Spleen (tissue), 7 donors: ENCODE results near the gene RBM47.

ENCODE experiments used
- POLR2A ChIP-seq, 3 donors: fragments of 450-650 bp; IDR thresholded peaks; one replicate each; pipeline ENCODE4 v1.5.1; 2017; ENCODE audit warnings: antibody characterized with exemption in 3 of 3, mild to moderate bottlenecking in 1 of 3
- POLR2AphosphoS5 ChIP-seq, 3 donors: sonication (generic); formaldehyde crosslinking; IDR thresholded peaks; one replicate each; pipeline ENCODE4 v1.5.1; 2017; ENCODE audit warnings: antibody characterized with exemption in 3 of 3
- TF ChIP-seq, protein P1 (sequence below), 11 experiments: fragments of 200-600 bp in 7 of 11; fragments of 450-650 bp in 4 of 11; sonication (generic) in 4 of 11; IDR thresholded peaks in 8 of 11; conservative IDR thresholded peaks in 3 of 11; 1 replicate in 7 of 11; 2 replicates in 4 of 11; pipeline versions ENCODE4 v1.4.0 to v1.8.0; 2016 to 2021; ENCODE audit warnings: antibody characterized with exemption in 11 of 11, inconsistent platforms in 4 of 11, mild to moderate bottlenecking in 1 of 11
- donor health status: DM: no; HTN: no; CAD: no; lungs with moderate emphysema.
- donor health status: DM: no; HTN: no; CAD: no.
- donor health status: DM: no; HTN: no; CAD: no.

- TF ChIP-seq, protein P1, sequence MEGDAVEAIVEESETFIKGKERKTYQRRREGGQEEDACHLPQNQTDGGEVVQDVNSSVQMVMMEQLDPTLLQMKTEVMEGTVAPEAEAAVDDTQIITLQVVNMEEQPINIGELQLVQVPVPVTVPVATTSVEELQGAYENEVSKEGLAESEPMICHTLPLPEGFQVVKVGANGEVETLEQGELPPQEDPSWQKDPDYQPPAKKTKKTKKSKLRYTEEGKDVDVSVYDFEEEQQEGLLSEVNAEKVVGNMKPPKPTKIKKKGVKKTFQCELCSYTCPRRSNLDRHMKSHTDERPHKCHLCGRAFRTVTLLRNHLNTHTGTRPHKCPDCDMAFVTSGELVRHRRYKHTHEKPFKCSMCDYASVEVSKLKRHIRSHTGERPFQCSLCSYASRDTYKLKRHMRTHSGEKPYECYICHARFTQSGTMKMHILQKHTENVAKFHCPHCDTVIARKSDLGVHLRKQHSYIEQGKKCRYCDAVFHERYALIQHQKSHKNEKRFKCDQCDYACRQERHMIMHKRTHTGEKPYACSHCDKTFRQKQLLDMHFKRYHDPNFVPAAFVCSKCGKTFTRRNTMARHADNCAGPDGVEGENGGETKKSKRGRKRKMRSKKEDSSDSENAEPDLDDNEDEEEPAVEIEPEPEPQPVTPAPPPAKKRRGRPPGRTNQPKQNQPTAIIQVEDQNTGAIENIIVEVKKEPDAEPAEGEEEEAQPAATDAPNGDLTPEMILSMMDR (IDR thresholded peaks at IDR 0.05 in 8 of 11, conservative IDR thresholded peaks at IDR 0.05 in 3 of 11): no peak
- TF ChIP-seq POLR2AphosphoS5 (IDR thresholded peaks at IDR 0.05): no peak
- TF ChIP-seq POLR2A (IDR thresholded peaks at IDR 0.05): no peak
Observed at GRCh38 chr4:40645586-40645985, 15.9 kb upstream of the RBM47 start.
